Esophagus muscularis mucosa (tissue), 4 donors: ENCODE measurements around the gene ZWINT. TPM values are rescaled to one million over a fixed set of nuclear protein-coding genes. Genes with fewer than 3 reads are reported as not detected.
A peak's percentile ranks its signal among the peaks of the same experiment; 100 is the strongest.

Experiments used
- DNase-seq: peaks from one replicate; pipeline ENCODE4 v3.0.0-alpha.2; 2017; ENCODE audit errors: extremely low spot score
- H3K27ac ChIP-seq, 4 donors: fragments of 200-600 bp; sonication (generic); replicated peaks in 1 of 4; 1 replicate in 3 of 4; 2 replicates in 1 of 4; pipeline ENCODE4 v1.5.1; 2016 to 2019; ENCODE audit warnings: mild to moderate bottlenecking in 1 of 4
- H3K27me3 ChIP-seq, 4 donors: fragments of 200-600 bp; sonication (generic); one replicate each; pipeline versions ENCODE4 v1.5.1 to v1.6.0; 2016 to 2019
- H3K36me3 ChIP-seq, 4 donors: fragments of 200-600 bp; sonication (generic); one replicate each; pipeline ENCODE4 v1.5.1; 2016 to 2019
- H3K4me1 ChIP-seq, 4 donors: fragments of 200-600 bp; sonication (generic); one replicate each; pipeline ENCODE4 v1.5.1; 2016 to 2019
- H3K4me3 ChIP-seq, 4 donors: fragments of 200-600 bp; sonication (generic); 1 replicate in 2 of 4; 2 replicates in 2 of 4; pipeline ENCODE4 v1.5.1; 2016 to 2019; ENCODE audit warnings: mild to moderate bottlenecking in 4 of 4, moderate library complexity in 1 of 4
- H3K9me3 ChIP-seq, 4 donors: fragments of 200-600 bp; sonication (generic); 1 replicate in 3 of 4; 2 replicates in 1 of 4; pipeline ENCODE4 v1.5.1; 2016 to 2019
- CTCF ChIP-seq, 3 experiments: fragments of 200-600 bp in 2 of 3; fragments of 450-650 bp in 1 of 3; sonication (generic) in 2 of 3; IDR thresholded peaks; one replicate each; pipeline ENCODE4 v1.5.1; 2017 to 2019; ENCODE audit warnings: antibody characterized with exemption in 3 of 3, mild to moderate bottlenecking in 2 of 3, moderate library complexity in 1 of 3
- EP300 ChIP-seq: sonication (generic); formaldehyde crosslinking; IDR thresholded peaks from one replicate; pipeline ENCODE4 v1.6.1; 2017; ENCODE audit warnings: antibody characterized with exemption
- POLR2A ChIP-seq: fragments of 450-650 bp; IDR thresholded peaks from one replicate; pipeline ENCODE4 v1.6.1; 2017; ENCODE audit warnings: antibody characterized with exemption, moderate library complexity, mild to moderate bottlenecking, low read depth
- POLR2AphosphoS5 ChIP-seq, 2 donors: sonication (generic); formaldehyde crosslinking; IDR thresholded peaks; one replicate each; pipeline ENCODE4 v1.6.1; 2017; ENCODE audit warnings: antibody characterized with exemption in 2 of 2
- WGBS: methylation state at CpG from one replicate; pipeline ENCODE4 v1.1.5; 2018; 5-methylcytosine and 5-hydroxymethylcytosine counted together
- intact Hi-C: fragments of 100-400 bp; cut with DNase I; formaldehyde crosslinking; loops from one replicate; pipeline ENCODE4 v1.15.1; 2023
- total RNA-seq, 4 donors: library from RNA; depleted of rRNA; stranded (reverse); fragments of >200 nt; gene quantifications; one replicate each; pipeline versions ENCODE4 v1.1.0 to v1.2.1, GENCODE V29; 2016

ZWINT gene
- total RNA-seq = 1 to 10 TPM; 1.1 to 2.1 (median 1.2) TPM

GRCh38 chr10:56360967-56361612 is at the start of gene ZWINT:
Gene ZWINT (minus strand): TSS chr10:56361259. CDS start chr10:56361236, 23 bp downstream.
- H3K4me1 ChIP-seq = peaks cover 6 to 16% (median 15%) of the 10 kb centered on the region in 4 donors
- DNase-seq = peak; percentile 97
- TF ChIP-seq POLR2AphosphoS5 (IDR thresholded peaks at IDR 0.05) (peak in 1 of 2 donors; percentile 82), EP300 (no peak), POLR2A (no peak), CTCF (IDR thresholded peaks at IDR 0.05) (no peak)
- no peaks in the 10 kb centered on the region for H3K9me3 ChIP-seq
- peak within 1 kb of the TSS; percentile 60 to 76 (median 63) for H3K4me3 ChIP-seq
- peak within 1 kb of the TSS; percentile 25 to 63 (median 46) for H3K27ac ChIP-seq
- no peaks in the 10 kb centered on the region for H3K36me3 ChIP-seq
- no peaks in the 10 kb centered on the region for H3K27me3 ChIP-seq
- WGBS = 0% methylated on average over 44 of the region's 44 CpGs
- intact Hi-C loops = no loop called here

GRCh38 chr10:56383806-56384205 is 22.7 kb upstream of the ZWINT start:
- Histone ChIP-seq H3K27me3 (no peaks in the 10 kb centered on the region), H3K4me3 (no peak overlapping the region), H3K27ac (no peak overlapping the region), H3K36me3 (no peaks in the 10 kb centered on the region), H3K9me3 (no peaks in the 10 kb centered on the region), H3K4me1 (no peaks in the 10 kb centered on the region)
- TF ChIP-seq CTCF (IDR thresholded peaks at IDR 0.05) = no peak
- no peak for TF ChIP-seq POLR2AphosphoS5 (IDR thresholded peaks at IDR 0.05)
- no peak for TF ChIP-seq POLR2A
- TF ChIP-seq EP300 = no peak
- intact Hi-C loops = no loop called here
- no peak for DNase-seq

- H3K4me1 ChIP-seq = no peaks in the 10 kb centered on the region
- no peak overlapping the region for H3K4me3 ChIP-seq
- H3K9me3 ChIP-seq = peaks cover 0 to 23% (median 12%) of the 10 kb centered on the region in 4 donors
- DNase-seq = no peak
- 94% methylated on average over 7 of the region's 7 CpGs for WGBS
- H3K27ac ChIP-seq = no peak overlapping the region
- TF ChIP-seq EP300 = no peak
- no peak for TF ChIP-seq POLR2A
- TF ChIP-seq POLR2AphosphoS5 (IDR thresholded peaks at IDR 0.05) = no peak
- TF ChIP-seq CTCF (IDR thresholded peaks at IDR 0.05) = no peak
- no peaks in the 10 kb centered on the region for H3K27me3 ChIP-seq
- intact Hi-C loops = no loop called here
- no peaks in the 10 kb centered on the region for H3K36me3 ChIP-seq
Observed at GRCh38 chr10:56370217-56371113, 9.4 kb upstream of the ZWINT start.

- no peak overlapping the region for H3K27ac ChIP-seq
- no peaks in the 10 kb centered on the region for H3K27me3 ChIP-seq
- H3K36me3 ChIP-seq = no peaks in the 10 kb centered on the region
- no peak for TF ChIP-seq POLR2AphosphoS5 (IDR thresholded peaks at IDR 0.05)
- no peak for TF ChIP-seq CTCF (IDR thresholded peaks at IDR 0.05)
- no peak for TF ChIP-seq POLR2A
- no peak for TF ChIP-seq EP300
- H3K9me3 ChIP-seq = no peaks in the 10 kb centered on the region
- no peak for DNase-seq
- 10% methylated on average over 6 of the region's 6 CpGs for WGBS
- peaks cover 6 to 16% (median 15%) of the 10 kb centered on the region in 4 donors for H3K4me1 ChIP-seq
- intact Hi-C loops = no loop called here
- H3K4me3 ChIP-seq = peak overlapping the region; percentile 60 to 76 (median 63)
Observed at GRCh38 chr10:56360583-56360966, 484 bp downstream of the ZWINT start.
